ENCODE results near the gene NTMT2.

NTMT2 gene

GRCh38 chr1:170122366-170122765, 23.4 kb upstream of the NTMT2 start:
- H3K9me3 Mint-ChIP-seq = no peaks in the 10 kb centered on the region
- H3K27ac Mint-ChIP-seq = no peak overlapping the region
- H3K27me3 Mint-ChIP-seq (ENCODE audit: low read depth) = no peaks in the 10 kb centered on the region
- H3K4me3 Mint-ChIP-seq = no peak overlapping the region
- no peaks in the 10 kb centered on the region for H3K36me3 Mint-ChIP-seq (ENCODE audit: low read depth)
- TF ChIP-seq CTCF (IDR thresholded peaks at IDR 0.05; ENCODE audit: unreplicated experiment in 3 of 3) = no peak
- H3K4me1 Mint-ChIP-seq = no peaks in the 10 kb centered on the region

- no peaks in the 10 kb centered on the region for H3K36me3 Mint-ChIP-seq (ENCODE audit: low read depth)
- TF ChIP-seq CTCF (IDR thresholded peaks at IDR 0.05; ENCODE audit: unreplicated experiment in 3 of 3) = no peak
- H3K4me1 Mint-ChIP-seq = no peaks in the 10 kb centered on the region
- no peak overlapping the region for H3K27ac Mint-ChIP-seq
- no peaks in the 10 kb centered on the region for H3K27me3 Mint-ChIP-seq (ENCODE audit: low read depth)
- H3K4me3 Mint-ChIP-seq = no peak overlapping the region
- H3K9me3 Mint-ChIP-seq = no peaks in the 10 kb centered on the region
Observed at GRCh38 chr1:170125269-170125668, 20.5 kb upstream of the NTMT2 start.

- Mint-ChIP-seq H3K9me3 (no peaks in the 10 kb centered on the region), H3K27me3 (ENCODE audit: low read depth) (no peaks in the 10 kb centered on the region), H3K4me1 (peaks cover 8% of the 10 kb centered on the region), H3K4me3 (no peak overlapping the region), H3K36me3 (ENCODE audit: low read depth) (no peaks in the 10 kb centered on the region), H3K27ac (peak overlapping the region in 1 of 3 experiments; percentile 12)
- no peak for TF ChIP-seq CTCF (IDR thresholded peaks at IDR 0.05; ENCODE audit: unreplicated experiment in 3 of 3)
Observed at GRCh38 chr1:170126696-170127095, 19.1 kb upstream of the NTMT2 start.

- Mint-ChIP-seq H3K9me3 (no peaks in the 10 kb centered on the region), H3K36me3 (ENCODE audit: low read depth) (no peaks in the 10 kb centered on the region), H3K27ac (peak overlapping the region in 1 of 3 experiments; percentile 14), H3K27me3 (ENCODE audit: low read depth) (no peaks in the 10 kb centered on the region), H3K4me3 (no peak overlapping the region), H3K4me1 (peaks cover 40% of the 10 kb centered on the region)
- TF ChIP-seq CTCF (IDR thresholded peaks at IDR 0.05; ENCODE audit: unreplicated experiment in 3 of 3) = no peak
Observed at GRCh38 chr1:170131450-170131849, 14.3 kb upstream of the NTMT2 start.

- TF ChIP-seq CTCF (IDR thresholded peaks at IDR 0.05; ENCODE audit: unreplicated experiment in 3 of 3) = no peak
- peaks cover 43% of the 10 kb centered on the region for H3K4me1 Mint-ChIP-seq
Observed at GRCh38 chr1:170131984-170132383, 13.8 kb upstream of the NTMT2 start.

GRCh38 chr1:170133766-170134495, 11.8 kb upstream of the NTMT2 start:
- Mint-ChIP-seq H3K4me1 (peaks cover 62% of the 10 kb centered on the region), H3K36me3 (ENCODE audit: low read depth) (no peaks in the 10 kb centered on the region), H3K27ac (peak overlapping the region; percentile 64 to 86 (median 79)), H3K27me3 (ENCODE audit: low read depth) (no peaks in the 10 kb centered on the region), H3K9me3 (no peaks in the 10 kb centered on the region), H3K4me3 (no peak overlapping the region)
- TF ChIP-seq CTCF (IDR thresholded peaks at IDR 0.05; ENCODE audit: unreplicated experiment in 3 of 3) = no peak

More at GRCh38 chr1:170131984-170132383, 13.8 kb upstream of the NTMT2 start:
- H3K36me3 Mint-ChIP-seq (ENCODE audit: low read depth) = no peaks in the 10 kb centered on the region
- H3K9me3 Mint-ChIP-seq = no peaks in the 10 kb centered on the region
- H3K27ac Mint-ChIP-seq = peak overlapping the region; percentile 64 to 79 (median 66)
- H3K27me3 Mint-ChIP-seq (ENCODE audit: low read depth) = no peaks in the 10 kb centered on the region
- no peak overlapping the region for H3K4me3 Mint-ChIP-seq

Data from nephron (organoid).